NCI-H1105 treated with DMSO at 0.1 percent for 48 hours (cell line): ENCODE results near the gene TLNRD1.

ENCODE experiments used
- DNase-seq: peaks from one replicate; lab custom pipeline; 2025; lab: John Stamatoyannopoulos, UW

The TLNRD1 gene

GRCh38 chr15:81002331-81003096 lies 1.8 kb downstream of the TLNRD1 start:
- no peak for DNase-seq

- no peak for DNase-seq
Observed at GRCh38 chr15:81003097-81003350, 2.3 kb downstream of the TLNRD1 start.

- DNase-seq: no peak
Observed at GRCh38 chr15:81006124-81006523, 5.4 kb downstream of the TLNRD1 start.

GRCh38 chr15:81007428-81008064 lies 6.8 kb downstream of the TLNRD1 start:
- DNase-seq: no peak

- no peak for DNase-seq
Observed at GRCh38 chr15:81008312-81008711, 7.6 kb downstream of the TLNRD1 start.

GRCh38 chr15:81010086-81010485 lies 9.4 kb downstream of the TLNRD1 start:
- DNase-seq: no peak

- no peak for DNase-seq
Observed at GRCh38 chr15:81011593-81011992, 10.9 kb downstream of the TLNRD1 start.

- no peak for DNase-seq
Observed at GRCh38 chr15:81012588-81012987, 11.9 kb downstream of the TLNRD1 start.

GRCh38 chr15:81013396-81013929 lies 12.7 kb downstream of the TLNRD1 start:
- DNase-seq: no peak

- no peak for DNase-seq
Observed at GRCh38 chr15:81014446-81015093, 13.8 kb downstream of the TLNRD1 start.

- no peak for DNase-seq
Observed at GRCh38 chr15:81015621-81016488, 15.1 kb downstream of the TLNRD1 start.

- no peak for DNase-seq
Observed at GRCh38 chr15:81016489-81017068, 15.9 kb downstream of the TLNRD1 start.

GRCh38 chr15:81018197-81018596 lies 17.5 kb downstream of the TLNRD1 start:
- no peak for DNase-seq

GRCh38 chr15:81021321-81021720 lies 20.6 kb downstream of the TLNRD1 start:
- DNase-seq: no peak

GRCh38 chr15:81023483-81024264 lies 23.0 kb downstream of the TLNRD1 start:
- DNase-seq: no peak

- no peak for DNase-seq
Observed at GRCh38 chr15:81024265-81024872, 23.6 kb downstream of the TLNRD1 start.

GRCh38 chr15:81024936-81025335 lies 24.2 kb downstream of the TLNRD1 start:
- no peak for DNase-seq

- DNase-seq: no peak
Observed at GRCh38 chr15:81025721-81026370, 25.1 kb downstream of the TLNRD1 start.

- DNase-seq: no peak
Observed at GRCh38 chr15:81026836-81027599, 26.3 kb downstream of the TLNRD1 start.
